RWPE2 (cell line): ENCODE results near the gene AASDHPPT.

Experiments
- ATAC-seq: fragments of 200-7000 bp; cut with Tn5 transposase; 3 replicates; pipeline ENCODE4 v1.9.1; 2021; ENCODE audit warnings: low read depth
- DNase-seq: peaks from one replicate; pipeline ENCODE4 v3.0.0-alpha.2; 2020; ENCODE audit warnings: low spot score
- H3K27ac ChIP-seq: fragments of 450-650 bp; 2 replicates; pipeline ENCODE4 v1.5.1; 2017; ENCODE audit warnings: mild to moderate bottlenecking; ENCODE audit not compliant: poor library complexity, severe bottlenecking
- H3K27me3 ChIP-seq: fragments of 250-450 bp; sonication (Bioruptor Pico); 2 replicates; pipeline ENCODE4 v1.5.1; 2021; ENCODE audit warnings: mild to moderate bottlenecking, moderate library complexity; ENCODE audit not compliant: insufficient read depth, poor library complexity, severe bottlenecking
- H3K36me3 ChIP-seq: fragments of 250-450 bp; sonication (Bioruptor Pico); 2 replicates; pipeline ENCODE4 v1.5.1; 2020; ENCODE audit warnings: low read depth, mild to moderate bottlenecking, moderate library complexity
- H3K4me1 ChIP-seq: fragments of 250-450 bp; sonication (Bioruptor Pico); 2 replicates; pipeline ENCODE4 v1.5.1; 2021; ENCODE audit warnings: mild to moderate bottlenecking, moderate library complexity; ENCODE audit not compliant: insufficient read depth, poor library complexity, severe bottlenecking
- H3K4me3 ChIP-seq: fragments of 250-450 bp; sonication (Bioruptor Pico); 2 replicates; pipeline ENCODE4 v1.5.1; 2021; ENCODE audit warnings: mild to moderate bottlenecking, moderate library complexity; ENCODE audit not compliant: severe bottlenecking
- H3K9me3 ChIP-seq: fragments of 250-450 bp; sonication (Bioruptor Pico); 2 replicates; pipeline ENCODE4 v1.5.1; 2021; ENCODE audit warnings: mild to moderate bottlenecking, moderate library complexity; ENCODE audit not compliant: severe bottlenecking
- TF ChIP-seq, protein P1 (sequence below): fragments of 450-650 bp; IDR thresholded peaks from one replicate; pipeline ENCODE4 v1.5.1; 2017; ENCODE audit warnings: mild to moderate bottlenecking, moderate library complexity; ENCODE audit not compliant: poor library complexity, severe bottlenecking

Gene AASDHPPT

DNA sequence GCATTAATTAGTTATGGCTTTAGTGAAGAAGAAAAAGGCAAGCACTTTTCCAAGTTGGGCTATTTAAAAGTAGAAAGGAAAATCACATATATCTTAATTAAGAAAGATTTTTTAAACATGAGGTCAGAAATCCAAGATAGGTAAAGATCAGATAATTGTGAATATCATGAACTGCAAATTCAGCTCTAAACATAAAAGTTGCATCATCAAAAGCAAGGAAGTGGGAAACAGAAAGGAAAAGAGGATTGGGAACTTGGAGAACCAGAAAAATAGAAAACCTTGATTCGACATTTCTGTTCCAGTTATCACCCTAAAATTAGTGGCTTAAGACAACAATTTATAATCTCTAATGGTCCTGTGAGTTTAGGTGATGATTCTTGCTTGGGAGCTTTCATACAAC lies 17.8 kb upstream of the AASDHPPT start:
- Histone ChIP-seq H3K4me3 (no peak overlapping the region), H3K9me3 (no peaks in the 10 kb centered on the region), H3K27me3 (no peaks in the 10 kb centered on the region), H3K27ac (no peak overlapping the region), H3K36me3 (no peaks in the 10 kb centered on the region), H3K4me1 (no peaks in the 10 kb centered on the region)
- no peak for ATAC-seq
- DNase-seq, result no peak
- TF ChIP-seq, protein P1, sequence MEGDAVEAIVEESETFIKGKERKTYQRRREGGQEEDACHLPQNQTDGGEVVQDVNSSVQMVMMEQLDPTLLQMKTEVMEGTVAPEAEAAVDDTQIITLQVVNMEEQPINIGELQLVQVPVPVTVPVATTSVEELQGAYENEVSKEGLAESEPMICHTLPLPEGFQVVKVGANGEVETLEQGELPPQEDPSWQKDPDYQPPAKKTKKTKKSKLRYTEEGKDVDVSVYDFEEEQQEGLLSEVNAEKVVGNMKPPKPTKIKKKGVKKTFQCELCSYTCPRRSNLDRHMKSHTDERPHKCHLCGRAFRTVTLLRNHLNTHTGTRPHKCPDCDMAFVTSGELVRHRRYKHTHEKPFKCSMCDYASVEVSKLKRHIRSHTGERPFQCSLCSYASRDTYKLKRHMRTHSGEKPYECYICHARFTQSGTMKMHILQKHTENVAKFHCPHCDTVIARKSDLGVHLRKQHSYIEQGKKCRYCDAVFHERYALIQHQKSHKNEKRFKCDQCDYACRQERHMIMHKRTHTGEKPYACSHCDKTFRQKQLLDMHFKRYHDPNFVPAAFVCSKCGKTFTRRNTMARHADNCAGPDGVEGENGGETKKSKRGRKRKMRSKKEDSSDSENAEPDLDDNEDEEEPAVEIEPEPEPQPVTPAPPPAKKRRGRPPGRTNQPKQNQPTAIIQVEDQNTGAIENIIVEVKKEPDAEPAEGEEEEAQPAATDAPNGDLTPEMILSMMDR, result no peak

DNA sequence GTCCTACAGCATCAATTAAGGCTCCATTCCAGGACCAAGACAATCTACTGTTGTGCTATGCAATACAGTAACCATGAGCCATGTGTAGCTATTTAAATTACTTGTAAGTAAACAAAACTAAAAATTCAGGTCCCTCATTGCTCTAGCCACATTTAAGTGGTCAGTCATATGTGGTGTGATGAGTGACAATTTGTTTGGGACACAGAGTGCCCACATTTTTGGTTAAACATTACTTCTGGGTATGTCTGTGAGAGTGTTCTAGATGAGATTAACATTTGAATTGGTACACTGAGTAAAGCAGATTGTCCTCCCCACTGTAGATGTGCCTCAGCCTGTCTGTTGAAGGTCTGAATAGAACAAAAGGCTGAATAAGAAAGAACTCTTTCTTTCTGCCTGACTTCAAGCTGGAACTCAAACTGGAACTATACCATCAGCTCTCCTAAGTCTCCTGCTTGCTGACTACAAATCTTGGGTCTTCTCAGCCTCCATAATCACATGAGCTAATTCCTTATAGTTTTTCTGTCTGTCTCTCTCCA lies 16.1 kb upstream of the AASDHPPT start:
- H3K36me3 ChIP-seq, result no peaks in the 10 kb centered on the region
- TF ChIP-seq, protein P1, result no peak
- no peaks in the 10 kb centered on the region for H3K9me3 ChIP-seq

DNA sequence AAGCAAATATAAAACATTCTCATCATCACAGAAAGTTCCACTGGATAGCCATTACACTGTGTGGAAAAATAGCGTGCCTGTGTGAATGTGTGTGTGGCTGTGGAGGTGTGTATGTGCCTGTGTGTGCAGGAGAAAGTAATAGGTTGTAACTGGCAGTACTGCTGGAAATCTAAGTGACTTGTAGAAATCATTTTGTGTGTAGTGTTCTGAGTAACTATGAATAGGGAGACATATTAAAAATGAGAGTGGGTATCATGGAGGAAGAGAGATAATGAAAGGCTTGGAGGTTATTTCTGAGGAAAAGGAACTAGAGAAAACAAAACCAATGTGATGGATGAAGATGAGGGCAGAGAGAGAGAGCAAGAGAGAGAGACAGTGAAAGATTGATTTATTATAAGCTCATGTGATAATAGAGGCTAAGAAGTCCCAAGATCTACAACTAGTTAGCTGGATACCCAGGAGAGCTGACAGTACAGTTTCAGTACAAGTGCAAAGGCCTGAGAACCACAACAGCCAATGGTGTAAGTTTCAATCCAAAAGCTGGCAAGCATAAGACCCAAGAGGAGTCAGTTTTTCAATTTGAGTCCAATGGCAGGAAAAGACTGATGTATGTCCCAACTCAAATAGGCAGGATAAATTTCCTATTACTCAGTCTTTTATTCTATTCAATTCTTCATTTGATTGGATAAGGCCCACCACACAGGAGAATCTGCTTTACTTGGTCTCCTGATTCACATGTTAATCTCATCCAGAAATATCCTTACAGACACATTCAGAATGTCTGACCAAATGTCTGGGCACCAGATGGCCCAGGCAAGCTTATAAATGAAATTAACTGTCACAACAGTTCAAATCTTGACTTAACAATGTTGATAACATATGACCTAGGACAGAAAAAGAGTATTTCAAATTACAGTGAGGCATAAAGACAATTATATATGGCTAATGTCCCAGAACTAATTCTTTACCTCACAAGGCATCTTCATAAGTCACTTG lies 15.2 kb upstream of the AASDHPPT start:
- H3K4me3 ChIP-seq, result no peak overlapping the region
- no peaks in the 10 kb centered on the region for H3K9me3 ChIP-seq
- ATAC-seq, result no peak
- H3K4me1 ChIP-seq, result no peaks in the 10 kb centered on the region
- H3K27me3 ChIP-seq, result no peaks in the 10 kb centered on the region
- H3K36me3 ChIP-seq, result no peaks in the 10 kb centered on the region
- H3K27ac ChIP-seq, result no peak overlapping the region
- TF ChIP-seq, protein P1, result no peak
- DNase-seq, result no peak

More for the DNA sequence above, 16.1 kb upstream of the AASDHPPT start:
- ATAC-seq (no peak), DNase-seq (no peak)
- no peak overlapping the region for H3K4me3 ChIP-seq
- H3K4me1 ChIP-seq, result no peaks in the 10 kb centered on the region
- H3K27ac ChIP-seq, result no peak overlapping the region
- no peaks in the 10 kb centered on the region for H3K27me3 ChIP-seq

DNA sequence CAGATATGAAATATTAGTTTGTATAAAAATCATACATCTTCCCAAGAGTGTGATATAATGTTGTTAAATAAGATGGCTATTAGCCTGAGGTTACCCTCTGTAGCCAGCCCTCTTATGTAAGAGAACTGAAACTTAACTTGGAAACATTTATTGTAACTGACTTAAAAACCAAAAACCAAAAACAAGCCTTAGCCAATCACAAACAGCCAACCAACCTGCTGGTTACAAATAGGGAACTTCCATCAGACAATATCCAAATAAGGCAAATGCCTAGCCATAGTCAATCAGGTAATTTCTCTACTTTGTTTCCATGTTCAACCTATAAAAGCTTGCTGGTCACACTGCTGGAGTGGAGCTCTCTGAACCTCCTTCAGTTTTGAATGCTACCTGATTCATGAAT lies 14.5 kb upstream of the AASDHPPT start:
- no peak for ATAC-seq

More for the DNA sequence above, 14.5 kb upstream of the AASDHPPT start:
- Histone ChIP-seq H3K27ac (no peak overlapping the region), H3K9me3 (no peaks in the 10 kb centered on the region), H3K4me1 (no peaks in the 10 kb centered on the region), H3K36me3 (no peaks in the 10 kb centered on the region), H3K4me3 (no peak overlapping the region), H3K27me3 (no peaks in the 10 kb centered on the region)
- TF ChIP-seq, protein P1, result no peak
- no peak for DNase-seq
